Limb (tissue), 2 donors: ENCODE measurements around the gene SS18L1.

Source experiments
- DNase-seq, 2 donors: peaks; one replicate each; pipeline ENCODE4 v3.0.0-alpha.2; 2016; ENCODE audit errors: extremely low spot score in 2 of 2

SS18L1 gene

GRCh38 chr20:62156254-62156556 lies 12.6 kb downstream of the SS18L1 start:
- no peak for DNase-seq

- peak; percentile 25 to 81 for DNase-seq
Measured at GRCh38 chr20:62156592-62157386, 13.2 kb downstream of the SS18L1 start.

- no peak for DNase-seq
Measured at GRCh38 chr20:62157387-62158087, 14.0 kb downstream of the SS18L1 start.

- DNase-seq: no peak
Measured at GRCh38 chr20:62158088-62158400, 14.5 kb downstream of the SS18L1 start.

GRCh38 chr20:62158541-62158940 lies 15.0 kb downstream of the SS18L1 start:
- no peak for DNase-seq

- no peak for DNase-seq
Measured at GRCh38 chr20:62159052-62159451, 15.5 kb downstream of the SS18L1 start.

GRCh38 chr20:62159839-62160238 lies 16.3 kb downstream of the SS18L1 start:
- DNase-seq: no peak

GRCh38 chr20:62160253-62160652 lies 16.7 kb downstream of the SS18L1 start:
- DNase-seq: no peak

GRCh38 chr20:62160876-62161275 lies 17.3 kb downstream of the SS18L1 start:
- no peak for DNase-seq

GRCh38 chr20:62161347-62161746 lies 17.8 kb downstream of the SS18L1 start:
- DNase-seq: no peak

GRCh38 chr20:62162765-62163484 lies 19.4 kb downstream of the SS18L1 start:
- no peak for DNase-seq

- DNase-seq: no peak
Measured at GRCh38 chr20:62163485-62163865, 19.9 kb downstream of the SS18L1 start.

- no peak for DNase-seq
Measured at GRCh38 chr20:62163986-62164762, 20.6 kb downstream of the SS18L1 start.

- DNase-seq: no peak
Measured at GRCh38 chr20:62164879-62165761, 21.6 kb downstream of the SS18L1 start.

GRCh38 chr20:62165762-62166399 lies 22.3 kb downstream of the SS18L1 start:
- no peak for DNase-seq

- no peak for DNase-seq
Measured at GRCh38 chr20:62167474-62167873, 23.9 kb downstream of the SS18L1 start.

GRCh38 chr20:62168061-62168460 lies 24.5 kb downstream of the SS18L1 start:
- DNase-seq: no peak

- DNase-seq: no peak
Measured at GRCh38 chr20:62168890-62169435, 25.4 kb downstream of the SS18L1 start.

GRCh38 chr20:62170536-62170935 lies 27.0 kb downstream of the SS18L1 start:
- DNase-seq: no peak

- no peak for DNase-seq
Measured at GRCh38 chr20:62171245-62171644, 27.7 kb downstream of the SS18L1 start.
